Kidney glomerular epithelial cell (primary cell): Measurements from ENCODE around the gene WWOX.
A peak's percentile ranks its signal among the peaks of the same experiment; 100 is the strongest.

Experiments used
- DNase-seq: peaks from one replicate; lab custom pipeline; 2025; lab: John Stamatoyannopoulos, UW

Gene WWOX

DNA sequence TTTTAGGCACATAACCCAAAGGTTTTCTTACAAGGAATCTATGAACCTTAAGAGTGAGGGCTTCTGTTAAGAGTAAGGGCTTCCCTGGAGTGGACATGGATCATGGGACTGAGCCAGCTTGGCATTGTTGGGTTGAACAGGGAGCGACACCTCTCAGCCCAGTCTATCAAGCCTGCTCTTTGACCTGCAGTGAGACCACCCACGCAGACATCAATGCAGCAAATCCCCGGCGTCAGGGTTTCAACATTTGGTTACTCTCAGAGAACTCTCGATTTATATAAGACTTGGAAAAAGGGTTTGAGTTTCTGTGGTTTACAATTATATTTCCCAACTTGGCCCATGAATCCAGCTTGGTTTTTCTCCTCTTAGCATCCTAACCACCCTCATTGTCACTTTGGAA is 299.9 kb downstream of the WWOX start:
- DNase-seq: no peak

- DNase-seq: no peak
Observed at GRCh38 chr16:78402833-78403232, 303.4 kb downstream of the WWOX start.

DNA sequence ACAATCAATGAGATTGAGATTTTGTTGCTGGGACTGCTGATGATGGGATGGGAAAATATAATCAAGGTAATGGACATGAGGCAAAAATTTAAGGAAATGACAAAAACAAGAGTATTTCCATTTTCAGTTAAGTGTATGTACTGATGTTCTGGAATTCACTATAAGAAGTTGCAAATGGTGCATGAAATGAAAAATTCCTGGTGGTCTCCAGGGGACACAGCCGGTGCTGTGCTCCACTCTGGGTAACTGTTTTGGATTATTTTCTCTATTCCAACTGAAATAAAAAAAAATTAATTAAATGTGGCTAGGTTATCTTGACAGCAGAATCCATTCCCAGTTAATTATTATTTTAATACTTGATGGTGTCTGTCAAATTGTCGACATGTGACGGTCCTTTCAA is 305.6 kb downstream of the WWOX start:
- no peak for DNase-seq

- DNase-seq: no peak
Observed at GRCh38 chr16:78405833-78406232, 306.4 kb downstream of the WWOX start.

- no peak for DNase-seq
Observed at GRCh38 chr16:78407191-78407590, 307.7 kb downstream of the WWOX start.

- no peak for DNase-seq
Observed at GRCh38 chr16:78413651-78414050, 314.2 kb downstream of the WWOX start.

GRCh38 chr16:78415013-78415412 is 315.6 kb downstream of the WWOX start:
- no peak for DNase-seq

GRCh38 chr16:78415669-78416068 is 316.2 kb downstream of the WWOX start:
- DNase-seq: no peak

- DNase-seq: no peak
Observed at GRCh38 chr16:78416400-78416799, 316.9 kb downstream of the WWOX start.

DNA sequence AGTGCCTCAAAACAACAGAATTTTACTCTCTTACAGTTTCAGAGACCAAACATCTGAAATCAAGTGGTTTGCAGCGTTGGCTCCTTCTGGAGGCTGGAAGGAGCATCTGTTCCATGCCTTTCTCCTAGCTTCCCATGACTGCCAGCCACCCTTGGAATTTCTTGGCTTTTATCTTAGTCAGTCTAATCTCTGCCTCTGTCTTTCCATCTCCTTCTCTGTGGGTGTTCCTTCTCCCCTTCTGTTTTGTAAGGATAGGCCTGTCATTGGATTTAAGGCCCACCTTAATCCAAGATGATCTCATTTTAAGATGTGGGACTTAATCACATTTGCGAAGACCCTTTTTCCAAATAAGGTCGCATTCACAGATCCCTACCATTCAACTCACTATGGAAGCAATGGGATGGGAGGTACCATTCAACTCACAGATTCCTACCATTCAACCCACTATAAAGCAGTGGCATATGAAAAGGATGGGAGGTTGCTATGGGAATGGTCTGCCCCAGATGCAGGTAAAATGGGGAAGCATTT is 321.8 kb downstream of the WWOX start:
- DNase-seq: no peak

GRCh38 chr16:78425281-78425680 is 325.8 kb downstream of the WWOX start:
- no peak for DNase-seq

GRCh38 chr16:78425891-78426510 is 326.5 kb downstream of the WWOX start:
- no peak for DNase-seq

DNA sequence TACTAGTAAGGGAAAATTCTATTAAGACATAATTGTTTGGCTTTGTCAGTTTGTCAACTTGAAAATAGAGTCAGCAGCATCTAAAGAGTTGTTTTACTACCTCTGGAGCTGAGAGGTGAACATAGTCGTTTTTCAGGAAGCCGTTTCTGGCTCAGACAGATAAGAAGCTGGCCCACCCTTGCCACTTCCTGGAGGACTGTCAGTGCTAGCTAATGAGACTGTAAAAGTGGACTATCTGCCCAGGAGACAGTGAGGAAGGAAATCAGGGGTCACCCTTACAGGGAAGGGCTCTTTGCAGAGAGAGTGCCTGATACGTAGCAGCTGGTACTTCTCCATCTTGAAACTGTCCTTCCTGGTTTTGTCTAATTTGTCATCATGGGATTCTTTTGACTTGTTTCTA is 328.7 kb downstream of the WWOX start:
- no peak for DNase-seq

DNA sequence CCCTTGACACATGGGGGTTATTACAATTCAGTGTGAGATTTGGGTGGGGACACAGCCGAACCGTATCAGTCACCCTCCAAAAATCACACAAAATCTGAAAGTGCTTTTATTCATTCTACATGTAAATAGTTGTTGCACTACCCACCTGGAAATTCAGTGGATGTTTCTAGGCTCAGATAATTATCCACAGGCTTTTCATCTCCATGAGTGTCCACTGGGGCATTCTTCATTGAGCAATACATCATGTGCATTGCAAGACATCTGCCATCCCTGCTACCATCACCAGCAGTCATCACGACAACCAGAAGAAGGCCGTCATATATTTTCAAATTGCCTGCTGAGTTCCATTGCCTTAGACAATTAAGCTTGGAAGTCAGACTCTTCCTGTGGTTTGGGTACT is 330.8 kb downstream of the WWOX start:
- DNase-seq: no peak

- DNase-seq: no peak
Observed at GRCh38 chr16:78431004-78431670, 331.7 kb downstream of the WWOX start.

GRCh38 chr16:78431701-78432100 is 332.2 kb downstream of the WWOX start:
- no peak for DNase-seq

GRCh38 chr16:78432451-78432850 is 333.0 kb downstream of the WWOX start:
- no peak for DNase-seq

- DNase-seq: no peak
Observed at GRCh38 chr16:78433116-78433515, 333.7 kb downstream of the WWOX start.

- peak; percentile 90 for DNase-seq
Observed at GRCh38 chr16:78434401-78434800, 334.9 kb downstream of the WWOX start.

GRCh38 chr16:78435260-78435659 is 335.8 kb downstream of the WWOX start:
- DNase-seq: peak; percentile 26

DNA sequence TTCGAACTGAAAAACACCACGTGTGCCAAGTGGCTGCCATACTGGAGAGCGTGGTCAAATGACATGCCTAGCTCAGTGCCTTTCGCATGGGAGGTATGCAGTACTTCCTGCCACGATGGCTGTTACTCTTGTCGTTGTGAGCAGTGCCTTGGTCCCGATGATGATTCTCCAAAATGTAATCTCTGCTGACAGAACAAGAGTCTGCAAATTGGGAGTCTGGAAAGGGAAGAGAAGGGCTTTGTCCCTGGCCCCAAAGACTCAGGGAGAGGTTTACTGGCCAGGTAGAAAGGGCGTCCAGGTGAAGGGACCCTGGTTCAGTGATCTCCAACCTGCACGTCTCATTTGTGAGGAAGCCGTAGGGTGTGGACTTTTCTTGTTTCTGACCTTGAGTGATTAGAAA is 336.6 kb downstream of the WWOX start:
- no peak for DNase-seq

GRCh38 chr16:78436846-78437245 is 337.4 kb downstream of the WWOX start:
- DNase-seq: no peak

GRCh38 chr16:78437352-78437968 is 338.0 kb downstream of the WWOX start:
- no peak for DNase-seq
